Activated B cell treated with CpG ODN at 0.5 μM for 24 hours (primary cell): ENCODE data around the gene LRCOL1. TPM values are rescaled to one million over a fixed set of nuclear protein-coding genes. Genes with fewer than 3 reads are reported as not detected.
A peak's percentile ranks its signal among the peaks of the same experiment; 100 is the strongest.

ENCODE experiments used
- ATAC-seq: fragments of 200-7000 bp; cut with Tn5 transposase; one replicate; pipeline ENCODE4 v1.10.0; 2021; ENCODE audit warnings: low read depth, mild to moderate bottlenecking, moderate library complexity
- CTCF ChIA-PET: fragments of 350-600 bp; sonication (Branson Sonifier 250); formaldehyde crosslinking; loops from one replicate; lab custom pipeline; 2021; ENCODE audit warnings: antibody characterized with exemption; lab: Charles Lee
- POLR2A ChIA-PET: fragments of 350-600 bp; sonication (Branson Sonifier 250); formaldehyde crosslinking; loops from one replicate; lab custom pipeline; 2021; ENCODE audit warnings: antibody characterized with exemption; lab: Charles Lee
- DNase-seq: peaks from one replicate; pipeline ENCODE4 v3.0.0; 2022
- H3K27ac Mint-ChIP-seq: one replicate; pipeline ENCODE4 v1.8.0; 2020; ENCODE audit warnings: mixed read lengths
- H3K27me3 Mint-ChIP-seq: one replicate; pipeline ENCODE4 v1.8.0; 2021; ENCODE audit warnings: mixed read lengths
- H3K36me3 Mint-ChIP-seq: one replicate; pipeline ENCODE4 v1.8.0; 2021; ENCODE audit warnings: low read depth, mixed read lengths
- H3K4me1 Mint-ChIP-seq: one replicate; pipeline ENCODE4 v1.8.0; 2021; ENCODE audit warnings: mixed read lengths
- H3K4me3 Mint-ChIP-seq: one replicate; pipeline ENCODE4 v1.8.0; 2020; ENCODE audit warnings: mild to moderate bottlenecking, mixed read lengths
- H3K9me3 Mint-ChIP-seq: one replicate; pipeline ENCODE4 v1.8.0; 2020; ENCODE audit warnings: mixed read lengths
- CTCF ChIP-seq: fragments of 200-600 bp; IDR thresholded peaks from one replicate; pipeline ENCODE4 v1.8.0; 2022; ENCODE audit warnings: antibody characterized with exemption, mild to moderate bottlenecking
- intact Hi-C: fragments of 100-400 bp; cut with micrococcal nuclease; formaldehyde crosslinking; loops from one replicate; pipeline ENCODE4 v1.15.1; 2024
- total RNA-seq: library from RNA; stranded (reverse); gene quantifications from 2 replicates; pipeline ENCODE4 v1.2.3, GENCODE V29; 2022

Gene LRCOL1
- total RNA-seq, 1 donor from 2014 or later = not detected

DNA sequence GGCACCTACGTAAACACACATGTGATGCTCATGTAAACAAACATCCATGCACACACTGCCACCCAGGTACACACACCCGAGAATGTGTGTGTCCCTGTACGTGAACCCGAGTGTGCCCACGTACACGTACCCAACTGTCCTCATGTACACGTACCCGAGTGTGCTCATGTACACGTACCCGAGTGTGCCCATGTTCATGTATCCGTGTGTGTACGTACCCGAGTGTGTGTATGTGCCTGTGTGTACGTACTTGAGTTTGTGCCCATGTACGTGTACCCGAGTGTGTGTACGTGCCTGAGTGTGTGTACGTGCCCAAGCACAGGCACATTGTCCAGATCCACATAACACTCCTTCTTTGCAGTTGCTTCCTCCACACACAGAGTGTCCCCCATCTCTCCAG is 45.0 kb downstream of the LRCOL1 start:
- H3K4me1 Mint-ChIP-seq = peaks cover 5% of the 10 kb centered on the region
- no peaks in the 10 kb centered on the region for H3K9me3 Mint-ChIP-seq
- no peak for TF ChIP-seq CTCF
- no peak overlapping the region for H3K27ac Mint-ChIP-seq
- ChIA-PET CTCF (no interaction called here), POLR2A (no interaction called here)
- intact Hi-C loops = no loop called here
- DNase-seq = no peak
- no peak for ATAC-seq
- peaks cover 14% of the 10 kb centered on the region for H3K36me3 Mint-ChIP-seq
- H3K4me3 Mint-ChIP-seq = no peak overlapping the region
- H3K27me3 Mint-ChIP-seq = no peaks in the 10 kb centered on the region

- Mint-ChIP-seq H3K27me3 (no peaks in the 10 kb centered on the region), H3K27ac (no peak overlapping the region), H3K9me3 (no peaks in the 10 kb centered on the region), H3K4me1 (peaks cover 10% of the 10 kb centered on the region), H3K4me3 (no peak overlapping the region), H3K36me3 (peaks cover 14% of the 10 kb centered on the region)
- DNase-seq (no peak), ATAC-seq (no peak)
- intact Hi-C loops = no loop called here
- TF ChIP-seq CTCF = no peak
- ChIA-PET CTCF (no interaction called here), POLR2A (no interaction called here)
Measured at GRCh38 chr12:132563911-132564310, 46.5 kb downstream of the LRCOL1 start.

DNA sequence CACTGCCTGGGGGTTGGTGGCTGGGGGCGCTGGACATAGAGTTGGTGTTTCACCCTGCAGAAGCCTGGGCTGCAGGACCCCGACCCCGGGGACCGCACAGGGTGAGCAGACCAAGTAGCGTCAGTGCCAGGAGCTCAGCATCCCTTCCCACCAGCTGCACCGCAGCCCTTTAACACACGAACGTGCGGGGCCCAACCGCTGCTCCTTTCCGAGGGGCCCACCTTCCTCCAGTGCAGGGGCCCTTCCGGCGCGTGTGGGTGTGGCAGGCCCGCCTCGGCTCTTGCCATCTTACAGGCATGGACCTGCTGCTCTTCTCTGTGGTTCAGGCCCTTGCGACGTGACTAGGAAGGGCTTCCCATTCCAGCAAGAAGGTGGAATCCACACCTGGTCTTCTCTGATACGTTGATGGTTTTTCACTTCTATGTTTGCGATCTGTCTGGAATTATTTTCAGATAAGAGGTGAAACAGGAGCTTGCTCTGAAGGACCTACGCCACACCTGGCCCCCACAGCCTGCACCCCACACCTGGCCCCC is 47.8 kb downstream of the LRCOL1 start:
- ATAC-seq (no peak), DNase-seq (no peak)
- intact Hi-C loops = no loop called here
- Mint-ChIP-seq H3K4me1 (peaks cover 18% of the 10 kb centered on the region), H3K27me3 (no peaks in the 10 kb centered on the region), H3K9me3 (no peaks in the 10 kb centered on the region), H3K4me3 (no peak overlapping the region), H3K36me3 (peaks cover 14% of the 10 kb centered on the region), H3K27ac (no peak overlapping the region)
- no peak for TF ChIP-seq CTCF
- CTCF ChIA-PET = interaction anchor here (2.9 kb wide), 1 partner anchor 148 kb away, joined by 39 read pairs; no protein-coding TSS in a partner anchor
- POLR2A ChIA-PET = no interaction called here

DNA sequence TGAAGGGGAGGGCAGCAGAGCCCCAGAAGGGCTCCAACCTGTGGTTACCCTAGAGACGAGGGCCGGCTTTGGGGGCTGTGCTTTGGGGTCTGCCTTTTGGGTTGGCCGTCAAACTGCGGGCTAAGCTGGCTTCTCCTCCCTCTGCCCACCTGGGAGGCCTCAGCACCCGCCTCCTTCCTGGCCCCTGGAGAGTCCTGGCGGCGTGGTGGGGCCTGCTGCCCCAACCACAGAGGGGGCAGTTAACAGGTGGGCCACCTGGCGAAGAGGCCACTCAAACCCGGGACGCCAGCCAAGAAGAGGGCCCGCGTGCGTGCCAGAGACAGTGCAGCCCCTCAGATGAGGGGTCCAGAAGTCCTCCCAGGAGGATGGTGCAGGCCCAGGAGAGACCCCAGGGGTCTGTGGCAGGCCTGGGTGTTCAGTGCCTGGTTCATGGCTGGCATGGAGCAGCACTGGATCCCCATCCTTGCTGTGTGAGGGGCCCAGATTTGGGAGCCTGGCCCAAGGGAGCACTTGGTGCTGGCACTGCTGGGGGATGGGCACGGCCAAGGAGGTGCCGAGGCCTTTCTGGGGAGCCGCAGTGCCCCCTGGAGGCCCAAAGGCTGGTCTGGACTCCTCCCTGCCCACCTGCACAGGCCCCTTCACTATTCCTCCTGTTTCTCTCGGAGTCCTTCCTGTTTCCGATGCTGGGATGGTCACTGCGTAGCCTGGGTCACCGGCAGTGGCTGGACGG is 48.8 kb downstream of the LRCOL1 start:
- ATAC-seq (no peak), DNase-seq (no peak)
- Mint-ChIP-seq H3K27ac (no peak overlapping the region), H3K27me3 (no peaks in the 10 kb centered on the region), H3K36me3 (peaks cover 14% of the 10 kb centered on the region), H3K4me1 (peaks cover 21% of the 10 kb centered on the region), H3K4me3 (peak overlapping the region; percentile 77), H3K9me3 (no peaks in the 10 kb centered on the region)
- ChIA-PET CTCF (interaction anchor here (0.9 to 2.9 kb wide), 4 partner anchors 39 to 408 kb away, joined by 4 to 39 read pairs (median 8); no protein-coding TSS in a partner anchor), POLR2A (interaction anchor here (1.8 kb wide), 1 partner anchor 146 kb away, joined by 7 read pairs; no protein-coding TSS in a partner anchor)
- TF ChIP-seq CTCF = peak; percentile 12
- intact Hi-C loops = loop anchor here (1.0 kb wide), 4 partner anchors 53 to 407 kb away; partner anchors contain the start of gene FBRSL1
